ENCODE results near the gene ZNF407.

The ZNF407 gene

GRCh38 chr18:74732380-74732779 lies 134.7 kb downstream of the ZNF407 start:
- DNase-seq: no peak
- no peaks in the 10 kb centered on the region for H3K36me3 ChIP-seq (replicated peaks; ENCODE audit: insufficient read depth, low read length)
- no peaks in the 10 kb centered on the region for H3K9me2 ChIP-seq (replicated peaks; ENCODE audit: insufficient read depth, low read length)
- no peak overlapping the region for H3K9ac ChIP-seq (ENCODE audit: low read length)
- H3K27ac ChIP-seq (ENCODE audit: low read length): no peak overlapping the region
- H3K27me3 ChIP-seq (replicated peaks; ENCODE audit: insufficient read depth, low read length): no peaks in the 10 kb centered on the region
- H4K20me1 ChIP-seq (ENCODE audit: insufficient read depth, low read length): no peaks in the 10 kb centered on the region
- no peak overlapping the region for H3K4me2 ChIP-seq (ENCODE audit: low read depth, low read length)
- no peaks in the 10 kb centered on the region for H3F3A ChIP-seq (ENCODE audit: insufficient read depth, low read length)
- H2AFZ ChIP-seq (ENCODE audit: low read length): no peak overlapping the region
- H3K4me3 ChIP-seq (ENCODE audit: low read length): no peak overlapping the region
- H3K9me3 ChIP-seq (replicated peaks; ENCODE audit: insufficient read depth, low read length): no peaks in the 10 kb centered on the region
- H3K4me1 ChIP-seq (ENCODE audit: low read length): no peaks in the 10 kb centered on the region
- no peak for TF ChIP-seq EZH2 (optimal IDR thresholded peaks at IDR 0.05; ENCODE audit: low read depth, low read length)
- no peak for TF ChIP-seq EZH2phosphoT487 (IDR thresholded peaks at IDR 0.05; ENCODE audit: low read length)
- no peak for TF ChIP-seq CTCF (IDR thresholded peaks at IDR 0.05; ENCODE audit: low read length)
- no peaks in the 10 kb centered on the region for H3K79me2 ChIP-seq (ENCODE audit: low read length)

- H3K4me1 ChIP-seq (ENCODE audit: low read length): no peaks in the 10 kb centered on the region
- no peak for DNase-seq
Measured at GRCh38 chr18:74733598-74733997, 135.9 kb downstream of the ZNF407 start.

GRCh38 chr18:74734013-74734444 lies 136.4 kb downstream of the ZNF407 start:
- no peak for DNase-seq

More at GRCh38 chr18:74733598-74733997, 135.9 kb downstream of the ZNF407 start:
- Histone ChIP-seq H3K4me2 (ENCODE audit: low read depth, low read length) (no peak overlapping the region), H3K79me2 (ENCODE audit: low read length) (no peaks in the 10 kb centered on the region), H3K27ac (ENCODE audit: low read length) (no peak overlapping the region), H3K9me3 (replicated peaks; ENCODE audit: insufficient read depth, low read length) (no peaks in the 10 kb centered on the region), H3K9me2 (replicated peaks; ENCODE audit: insufficient read depth, low read length) (no peaks in the 10 kb centered on the region), H3K36me3 (replicated peaks; ENCODE audit: insufficient read depth, low read length) (no peaks in the 10 kb centered on the region), H2AFZ (ENCODE audit: low read length) (no peak overlapping the region), H3K4me3 (ENCODE audit: low read length) (no peak overlapping the region), H4K20me1 (ENCODE audit: insufficient read depth, low read length) (no peaks in the 10 kb centered on the region), H3K9ac (ENCODE audit: low read length) (no peak overlapping the region), H3K27me3 (replicated peaks; ENCODE audit: insufficient read depth, low read length) (no peaks in the 10 kb centered on the region), H3F3A (ENCODE audit: insufficient read depth, low read length) (no peaks in the 10 kb centered on the region)
- TF ChIP-seq CTCF (IDR thresholded peaks at IDR 0.05; ENCODE audit: low read length) (no peak), EZH2phosphoT487 (IDR thresholded peaks at IDR 0.05; ENCODE audit: low read length) (no peak), EZH2 (optimal IDR thresholded peaks at IDR 0.05; ENCODE audit: low read depth, low read length) (no peak)

More at GRCh38 chr18:74734013-74734444, 136.4 kb downstream of the ZNF407 start:
- H3K79me2 ChIP-seq (ENCODE audit: low read length): no peaks in the 10 kb centered on the region
- no peaks in the 10 kb centered on the region for H3K9me2 ChIP-seq (replicated peaks; ENCODE audit: insufficient read depth, low read length)
- no peak overlapping the region for H2AFZ ChIP-seq (ENCODE audit: low read length)
- no peaks in the 10 kb centered on the region for H3K36me3 ChIP-seq (replicated peaks; ENCODE audit: insufficient read depth, low read length)
- no peaks in the 10 kb centered on the region for H3K9me3 ChIP-seq (replicated peaks; ENCODE audit: insufficient read depth, low read length)
- H3K4me3 ChIP-seq (ENCODE audit: low read length): no peak overlapping the region
- H3K27me3 ChIP-seq (replicated peaks; ENCODE audit: insufficient read depth, low read length): no peaks in the 10 kb centered on the region
- H3K27ac ChIP-seq (ENCODE audit: low read length): no peak overlapping the region
- TF ChIP-seq CTCF (IDR thresholded peaks at IDR 0.05; ENCODE audit: low read length) (no peak), EZH2 (optimal IDR thresholded peaks at IDR 0.05; ENCODE audit: low read depth, low read length) (no peak), EZH2phosphoT487 (IDR thresholded peaks at IDR 0.05; ENCODE audit: low read length) (no peak)
- H4K20me1 ChIP-seq (ENCODE audit: insufficient read depth, low read length): no peaks in the 10 kb centered on the region
- no peak overlapping the region for H3K4me2 ChIP-seq (ENCODE audit: low read depth, low read length)
- no peaks in the 10 kb centered on the region for H3F3A ChIP-seq (ENCODE audit: insufficient read depth, low read length)
- H3K4me1 ChIP-seq (ENCODE audit: low read length): no peaks in the 10 kb centered on the region
- H3K9ac ChIP-seq (ENCODE audit: low read length): no peak overlapping the region

Measured in MM.1S (cell line).